Endodermal cell (in vitro differentiated cells): ENCODE measurements around the gene LYPD1. TPM values are rescaled to one million over a fixed set of nuclear protein-coding genes. Genes with fewer than 3 reads are reported as not detected.

ENCODE experiments used
- DNase-seq: peaks from one replicate; pipeline ENCODE4 v3.0.0-alpha.2; 2017
- H3K27ac ChIP-seq: 2 replicates; pipeline ENCODE4 v1.5.1; 2013; ENCODE audit warnings: mild to moderate bottlenecking, low read depth, low read length, moderate library complexity
- H3K27me3 ChIP-seq: 2 replicates; pipeline ENCODE4 v1.6.1; 2013; ENCODE audit warnings: mild to moderate bottlenecking, low read length, moderate library complexity; ENCODE audit not compliant: insufficient read depth, control insufficient read depth, poor library complexity, severe bottlenecking
- H3K36me3 ChIP-seq: 2 replicates; pipeline ENCODE4 v1.7.0; 2013; ENCODE audit warnings: mild to moderate bottlenecking, low read length, moderate library complexity; ENCODE audit not compliant: control insufficient read depth, insufficient read depth
- H3K4me1 ChIP-seq: one replicate; pipeline ENCODE4 v1.7.0; 2013; ENCODE audit warnings: low read length; ENCODE audit not compliant: control insufficient read depth, insufficient read depth
- H3K4me3 ChIP-seq: 2 replicates; pipeline ENCODE4 v1.5.1; 2013; ENCODE audit warnings: mild to moderate bottlenecking, low read length, moderate library complexity
- H3K9ac ChIP-seq: 2 replicates; pipeline ENCODE4 v1.6.1; 2013; ENCODE audit warnings: mild to moderate bottlenecking, low read length, moderate library complexity; ENCODE audit not compliant: poor library complexity, severe bottlenecking; ENCODE audit errors: extremely low read depth
- H3K9me3 ChIP-seq: 2 replicates; pipeline ENCODE4 v1.6.1; 2013; ENCODE audit warnings: mild to moderate bottlenecking, low read length, moderate library complexity; ENCODE audit not compliant: control insufficient read depth
- H3K27ac Mint-ChIP-seq: 2 replicates; pipeline ENCODE4 v1.8.0; 2020; ENCODE audit warnings: mixed read lengths
- H3K27me3 Mint-ChIP-seq: 2 replicates; pipeline ENCODE4 v1.8.0; 2021; ENCODE audit warnings: mild to moderate bottlenecking, mixed read lengths; ENCODE audit not compliant: insufficient read depth
- H3K36me3 Mint-ChIP-seq: 2 replicates; pipeline ENCODE4 v1.8.0; 2020; ENCODE audit warnings: low read depth, mixed read lengths
- H3K4me1 Mint-ChIP-seq: 2 replicates; pipeline ENCODE4 v1.8.0; 2020; ENCODE audit warnings: mixed read lengths
- H3K4me3 Mint-ChIP-seq: 2 replicates; pipeline ENCODE4 v1.8.0; 2020; ENCODE audit warnings: mild to moderate bottlenecking, moderate library complexity, mixed read lengths
- H3K9me3 Mint-ChIP-seq: 2 replicates; pipeline ENCODE4 v1.8.0; 2020; ENCODE audit warnings: mild to moderate bottlenecking, mixed read lengths
- WGBS, 2 experiments: methylation state at CpG; one replicate each; pipeline versions ENCODE4 v1.1.5 to v1.1.7; 2013; ENCODE audit warnings: missing lambda C conversion rate in 2 of 2, mixed read lengths in 1 of 2; ENCODE audit not compliant: insufficient coverage in 1 of 2, insufficient read length in 1 of 2; 5-methylcytosine and 5-hydroxymethylcytosine counted together
- total RNA-seq, 2 donors: library from RNA; stranded (reverse); fragmentation: NEBNext Ultra II Directional in 1 of 2; extraction: Animal tissue kit (Norgen Biotek cat#: 25700) in 1 of 2; gene quantifications; 2 replicates in 1 of 2; 3 replicates in 1 of 2; pipeline ENCODE4 v1.2.1, GENCODE V29; 2021
- TF ChIP-seq, protein P1 (sequence below): fragments of 200-600 bp; sonication (generic); conservative IDR thresholded peaks from 2 replicates; pipeline ENCODE4 v1.5.0; 2021; ENCODE audit warnings: antibody characterized with exemption, mild to moderate bottlenecking

Gene LYPD1
- total RNA-seq, 2 donors from 2014 or later = 2.0 to 2.4 TPM

- Histone ChIP-seq H3K27ac (no peak overlapping the region), H3K9ac (no peak overlapping the region), H3K4me3 (no peak overlapping the region), H3K4me1 (no peaks in the 10 kb centered on the region), H3K36me3 (no peaks in the 10 kb centered on the region), H3K27me3 (no peaks in the 10 kb centered on the region), H3K9me3 (peaks cover 14% of the 10 kb centered on the region)
- Mint-ChIP-seq H3K4me3 (no peak overlapping the region), H3K4me1 (peaks cover 15% of the 10 kb centered on the region), H3K27ac (no peak overlapping the region), H3K27me3 (no peaks in the 10 kb centered on the region), H3K36me3 (peaks cover 3% of the 10 kb centered on the region), H3K9me3 (peaks cover 6% of the 10 kb centered on the region)
- TF ChIP-seq, protein P1, sequence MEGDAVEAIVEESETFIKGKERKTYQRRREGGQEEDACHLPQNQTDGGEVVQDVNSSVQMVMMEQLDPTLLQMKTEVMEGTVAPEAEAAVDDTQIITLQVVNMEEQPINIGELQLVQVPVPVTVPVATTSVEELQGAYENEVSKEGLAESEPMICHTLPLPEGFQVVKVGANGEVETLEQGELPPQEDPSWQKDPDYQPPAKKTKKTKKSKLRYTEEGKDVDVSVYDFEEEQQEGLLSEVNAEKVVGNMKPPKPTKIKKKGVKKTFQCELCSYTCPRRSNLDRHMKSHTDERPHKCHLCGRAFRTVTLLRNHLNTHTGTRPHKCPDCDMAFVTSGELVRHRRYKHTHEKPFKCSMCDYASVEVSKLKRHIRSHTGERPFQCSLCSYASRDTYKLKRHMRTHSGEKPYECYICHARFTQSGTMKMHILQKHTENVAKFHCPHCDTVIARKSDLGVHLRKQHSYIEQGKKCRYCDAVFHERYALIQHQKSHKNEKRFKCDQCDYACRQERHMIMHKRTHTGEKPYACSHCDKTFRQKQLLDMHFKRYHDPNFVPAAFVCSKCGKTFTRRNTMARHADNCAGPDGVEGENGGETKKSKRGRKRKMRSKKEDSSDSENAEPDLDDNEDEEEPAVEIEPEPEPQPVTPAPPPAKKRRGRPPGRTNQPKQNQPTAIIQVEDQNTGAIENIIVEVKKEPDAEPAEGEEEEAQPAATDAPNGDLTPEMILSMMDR = no peak
- 95 to 96% methylated on average over 2 to 3 of the region's 3 CpGs for WGBS, 2 experiments
- no peak for DNase-seq
Measured at GRCh38 chr2:132598536-132598935, 71.5 kb downstream of the LYPD1 start.

GRCh38 chr2:132597831-132598230, 72.2 kb downstream of the LYPD1 start:
- WGBS, 2 experiments = 98 to 100% methylated on average over 1 of the region's 1 CpG
- Mint-ChIP-seq H3K27me3 (no peaks in the 10 kb centered on the region), H3K27ac (no peak overlapping the region), H3K4me1 (peaks cover 23% of the 10 kb centered on the region), H3K36me3 (peaks cover 3% of the 10 kb centered on the region), H3K9me3 (peaks cover 6% of the 10 kb centered on the region), H3K4me3 (no peak overlapping the region)
- Histone ChIP-seq H3K9me3 (peaks cover 14% of the 10 kb centered on the region), H3K36me3 (no peaks in the 10 kb centered on the region), H3K27ac (no peak overlapping the region), H3K9ac (no peak overlapping the region), H3K4me3 (no peak overlapping the region), H3K4me1 (peaks cover 4% of the 10 kb centered on the region), H3K27me3 (no peaks in the 10 kb centered on the region)
- TF ChIP-seq, protein P1 = no peak
- no peak for DNase-seq

DNA sequence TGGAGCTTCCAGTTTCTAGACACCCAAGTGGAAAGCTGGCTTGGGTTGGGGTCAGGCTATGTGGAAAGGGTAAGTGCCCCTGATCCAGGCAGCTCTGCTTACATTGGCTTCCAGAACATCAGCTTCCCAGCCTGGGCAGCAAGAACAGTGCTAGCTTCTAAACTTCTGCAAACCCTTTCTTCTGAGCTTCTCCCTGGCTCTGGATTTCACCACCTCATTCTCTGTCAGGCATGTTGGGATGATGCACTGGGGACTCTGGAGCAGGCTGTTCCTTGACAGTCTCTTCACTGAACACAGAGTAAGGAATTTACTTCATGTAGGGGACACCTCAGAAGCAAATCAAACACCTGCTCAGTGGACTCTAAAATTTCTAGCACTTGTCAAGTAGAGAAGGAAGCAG, 72.8 kb downstream of the LYPD1 start:
- Histone ChIP-seq H3K27ac (no peak overlapping the region), H3K4me1 (peaks cover 5% of the 10 kb centered on the region), H3K27me3 (no peaks in the 10 kb centered on the region), H3K9ac (no peak overlapping the region), H3K36me3 (no peaks in the 10 kb centered on the region), H3K9me3 (peaks cover 14% of the 10 kb centered on the region), H3K4me3 (no peak overlapping the region)
- TF ChIP-seq, protein P1 = no peak
- H3K36me3 Mint-ChIP-seq = peaks cover 3% of the 10 kb centered on the region
- no peak overlapping the region for H3K27ac Mint-ChIP-seq
- H3K4me1 Mint-ChIP-seq = peaks cover 29% of the 10 kb centered on the region
- H3K4me3 Mint-ChIP-seq = no peak overlapping the region
- H3K27me3 Mint-ChIP-seq = no peaks in the 10 kb centered on the region
- peaks cover 6% of the 10 kb centered on the region for H3K9me3 Mint-ChIP-seq
- DNase-seq = no peak
